Adrenal gland (tissue), 5 donors: ENCODE measurements around the gene EYA4.

Experiments used
- POLR2A ChIP-seq, 2 donors: fragments of 450-650 bp; IDR thresholded peaks; one replicate each; pipeline ENCODE4 v1.6.1; 2017; ENCODE audit warnings: antibody characterized with exemption in 2 of 2, mild to moderate bottlenecking in 2 of 2, moderate library complexity in 1 of 2
- TF ChIP-seq, protein P1 (sequence below), 6 experiments: fragments of 450-650 bp in 4 of 6; fragments of 200-600 bp in 2 of 6; sonication (generic) in 1 of 6; IDR thresholded peaks; 1 replicate in 5 of 6; 2 replicates in 1 of 6; pipeline versions ENCODE4 v1.5.1 to v1.8.0; 2016 to 2021; ENCODE audit warnings: antibody characterized with exemption in 6 of 6, mild to moderate bottlenecking in 2 of 6, moderate library complexity in 1 of 6
- donor health status: DM: no; HTN: no; CAD: no.

DNA sequence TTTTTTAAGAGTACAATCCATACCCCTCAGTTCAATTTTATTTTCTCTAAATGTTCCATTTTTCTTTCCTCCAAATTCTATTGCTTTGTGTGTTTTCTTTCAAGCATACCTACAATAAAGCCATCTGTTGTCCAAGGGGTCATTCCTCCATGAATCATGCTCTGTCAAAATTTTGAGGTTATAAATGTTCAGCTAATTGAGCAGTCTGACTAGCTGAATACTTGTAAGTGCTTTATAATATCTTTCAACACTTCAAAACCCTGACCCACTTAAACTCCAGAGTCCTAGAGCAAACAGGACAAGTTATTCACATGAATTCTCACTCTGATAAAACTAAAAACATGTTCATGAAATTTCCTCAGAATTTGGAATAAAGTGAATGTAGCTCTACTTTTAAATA is 33.4 kb upstream of the EYA4 start:
- no peak for TF ChIP-seq POLR2A (IDR thresholded peaks at IDR 0.05)
- TF ChIP-seq, protein P1, sequence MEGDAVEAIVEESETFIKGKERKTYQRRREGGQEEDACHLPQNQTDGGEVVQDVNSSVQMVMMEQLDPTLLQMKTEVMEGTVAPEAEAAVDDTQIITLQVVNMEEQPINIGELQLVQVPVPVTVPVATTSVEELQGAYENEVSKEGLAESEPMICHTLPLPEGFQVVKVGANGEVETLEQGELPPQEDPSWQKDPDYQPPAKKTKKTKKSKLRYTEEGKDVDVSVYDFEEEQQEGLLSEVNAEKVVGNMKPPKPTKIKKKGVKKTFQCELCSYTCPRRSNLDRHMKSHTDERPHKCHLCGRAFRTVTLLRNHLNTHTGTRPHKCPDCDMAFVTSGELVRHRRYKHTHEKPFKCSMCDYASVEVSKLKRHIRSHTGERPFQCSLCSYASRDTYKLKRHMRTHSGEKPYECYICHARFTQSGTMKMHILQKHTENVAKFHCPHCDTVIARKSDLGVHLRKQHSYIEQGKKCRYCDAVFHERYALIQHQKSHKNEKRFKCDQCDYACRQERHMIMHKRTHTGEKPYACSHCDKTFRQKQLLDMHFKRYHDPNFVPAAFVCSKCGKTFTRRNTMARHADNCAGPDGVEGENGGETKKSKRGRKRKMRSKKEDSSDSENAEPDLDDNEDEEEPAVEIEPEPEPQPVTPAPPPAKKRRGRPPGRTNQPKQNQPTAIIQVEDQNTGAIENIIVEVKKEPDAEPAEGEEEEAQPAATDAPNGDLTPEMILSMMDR (IDR thresholded peaks at IDR 0.05) = no peak
